CD14-positive monocyte (primary cell): ENCODE results near the gene CAPN8. TPM values are rescaled to one million over a fixed set of nuclear protein-coding genes. Genes with fewer than 3 reads are reported as not detected.

Source experiments
- DNase-seq, 3 donors: peaks; one replicate each; pipeline ENCODE4 v3.0.0-alpha.2; 2011 to 2022
- H2AFZ ChIP-seq: 2 replicates; pipeline ENCODE4 v1.6.0; 2012; ENCODE audit warnings: mild to moderate bottlenecking, low read depth, low read length, inconsistent platforms; ENCODE audit not compliant: insufficient read depth, poor library complexity, severe bottlenecking
- H3K27ac ChIP-seq, 2 donors: 1 replicate in 1 of 2; 2 replicates in 1 of 2; pipeline ENCODE4 v1.5.1; 2012 to 2013; ENCODE audit warnings: low read length in 2 of 2, control low read depth in 1 of 2, inconsistent platforms in 1 of 2, low read depth in 1 of 2, mild to moderate bottlenecking in 1 of 2
- H3K27me3 ChIP-seq, 2 donors: one replicate each; pipeline versions ENCODE4 v1.6.0 to v1.6.1; 2011 to 2013; ENCODE audit warnings: low read length in 2 of 2; ENCODE audit not compliant: control insufficient read depth in 2 of 2, insufficient read depth in 2 of 2
- H3K36me3 ChIP-seq, 2 donors: replicated peaks in 1 of 2; 1 replicate in 1 of 2; 2 replicates in 1 of 2; pipeline versions ENCODE4 v1.5.1 to v1.6.1; 2012 to 2013; ENCODE audit warnings: low read length in 2 of 2, control low read depth in 1 of 2, inconsistent platforms in 1 of 2, mild to moderate bottlenecking in 1 of 2; ENCODE audit not compliant: insufficient read depth in 2 of 2, control insufficient read depth in 1 of 2
- H3K4me1 ChIP-seq, 2 donors: 1 replicate in 1 of 2; 2 replicates in 1 of 2; pipeline versions ENCODE4 v1.5.1 to v1.6.1; 2012 to 2013; ENCODE audit warnings: low read length in 2 of 2, control low read depth in 1 of 2, inconsistent platforms in 1 of 2, mild to moderate bottlenecking in 1 of 2, moderate library complexity in 1 of 2; ENCODE audit not compliant: insufficient read depth in 2 of 2, control insufficient read depth in 1 of 2
- H3K4me2 ChIP-seq: replicated peaks from 2 replicates; pipeline ENCODE3; 2012; ENCODE audit warnings: low read length, moderate library complexity, mild to moderate bottlenecking; ENCODE audit not compliant: poor library complexity, severe bottlenecking; ENCODE audit errors: extremely low read depth
- H3K4me3 ChIP-seq, 3 experiments: fragments of 200-600 bp in 1 of 3; sonication (generic) in 1 of 3; replicated peaks in 1 of 3; 1 replicate in 2 of 3; 2 replicates in 1 of 3; pipeline ENCODE4 v1.5.1; 2011 to 2013; ENCODE audit warnings: low read length in 3 of 3, mild to moderate bottlenecking in 3 of 3, control low read depth in 2 of 3, low read depth in 2 of 3, inconsistent platforms in 1 of 3, moderate library complexity in 1 of 3
- H3K79me2 ChIP-seq: 2 replicates; pipeline ENCODE4 v1.6.0; 2012; ENCODE audit warnings: mild to moderate bottlenecking, control low read depth, inconsistent platforms, low read length, moderate library complexity; ENCODE audit not compliant: insufficient read depth
- H3K9ac ChIP-seq: 2 replicates; pipeline ENCODE4 v1.6.0; 2017; ENCODE audit warnings: low read length, mild to moderate bottlenecking; ENCODE audit not compliant: insufficient read depth, poor library complexity, severe bottlenecking
- H3K9me3 ChIP-seq, 2 donors: replicated peaks in 1 of 2; 1 replicate in 1 of 2; 2 replicates in 1 of 2; pipeline versions ENCODE4 v1.5.1 to v1.6.1; 2012 to 2013; ENCODE audit warnings: low read length in 2 of 2, control low read depth in 1 of 2; ENCODE audit not compliant: control insufficient read depth in 1 of 2, insufficient read depth in 1 of 2
- H4K20me1 ChIP-seq: 2 replicates; pipeline ENCODE4 v1.6.0; 2012; ENCODE audit warnings: mild to moderate bottlenecking, low read length, control low read depth, moderate library complexity; ENCODE audit not compliant: insufficient read depth
- H3K27ac Mint-ChIP-seq, 7 donors: one replicate each; pipeline ENCODE4 v1.8.0; 2020; ENCODE audit warnings: mild to moderate bottlenecking in 7 of 7, mixed read lengths in 7 of 7, moderate library complexity in 6 of 7, inconsistent platforms in 2 of 7
- H3K27me3 Mint-ChIP-seq, 3 donors: one replicate each; pipeline ENCODE4 v1.8.0; 2021 to 2022; ENCODE audit warnings: low read depth in 3 of 3, mild to moderate bottlenecking in 3 of 3, mixed read lengths in 3 of 3, moderate library complexity in 3 of 3, inconsistent platforms in 1 of 3
- H3K36me3 Mint-ChIP-seq, 2 donors: one replicate each; pipeline ENCODE4 v1.8.0; 2020; ENCODE audit warnings: mixed read lengths in 2 of 2, inconsistent platforms in 1 of 2, mild to moderate bottlenecking in 1 of 2
- H3K4me1 Mint-ChIP-seq: one replicate; pipeline ENCODE4 v1.8.0; 2020; ENCODE audit warnings: mild to moderate bottlenecking, mixed read lengths
- H3K4me3 Mint-ChIP-seq, 2 donors: one replicate each; pipeline ENCODE4 v1.8.0; 2020; ENCODE audit warnings: mild to moderate bottlenecking in 2 of 2, mixed read lengths in 2 of 2, moderate library complexity in 1 of 2
- H3K9me3 Mint-ChIP-seq, 7 donors: one replicate each; pipeline ENCODE4 v1.8.0; 2020 to 2022; ENCODE audit warnings: mixed read lengths in 7 of 7, mild to moderate bottlenecking in 6 of 7, moderate library complexity in 6 of 7, inconsistent platforms in 2 of 7
- WGBS: methylation state at CpG from one replicate; pipeline ENCODE4 v1.1.5; 2013; ENCODE audit warnings: missing lambda C conversion rate; ENCODE audit not compliant: insufficient coverage; 5-methylcytosine and 5-hydroxymethylcytosine counted together
- intact Hi-C, 2 donors: fragments of 100-400 bp; cut with micrococcal nuclease; formaldehyde crosslinking; loops; one replicate each; pipeline versions ENCODE4 v1.15.0 to v1.15.1; 2023
- polyA plus RNA-seq, 3 donors: library from polyadenylated mRNA; depleted of rRNA in 1 of 3; unstranded in 2 of 3; stranded (reverse) in 1 of 3; fragments of 300-500 nt in 2 of 3; fragments of >200 nt in 1 of 3; fragmentation: Illumina TruSeq in 2 of 3; gene quantifications; 1 replicate in 2 of 3; 2 replicates in 1 of 3; pipeline ENCODE4 v1.2.3, GENCODE V29; 2012 to 2021
- TF ChIP-seq, protein P1 (sequence below): fragments of 200-600 bp; IDR thresholded peaks from one replicate; pipeline ENCODE4 v1.8.0; 2022; ENCODE audit warnings: antibody characterized with exemption, mild to moderate bottlenecking

CAPN8 gene
- polyA plus RNA-seq, 3 donors, result 0.40 TPM; not detected in 2

DNA sequence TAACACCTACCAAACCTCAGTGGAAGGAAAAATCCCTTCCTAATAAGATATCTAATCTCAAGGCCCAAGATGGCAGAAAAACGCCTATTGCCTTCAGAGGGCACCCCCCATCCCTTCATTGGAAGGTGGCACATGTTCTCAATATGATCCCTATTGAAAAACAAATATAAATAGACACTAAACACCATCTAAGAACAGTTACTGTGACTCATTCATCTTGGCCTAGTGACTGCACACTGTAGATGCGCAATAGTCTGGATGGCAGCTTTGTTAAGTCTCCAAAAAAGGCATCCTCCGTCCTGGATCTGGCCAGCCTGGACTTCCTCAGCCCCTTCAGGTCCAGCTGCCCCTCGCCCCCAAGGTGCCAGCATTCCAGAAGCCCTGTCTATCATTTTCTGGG is 121.9 kb downstream of the CAPN8 start:
- no peak for DNase-seq
- no peak overlapping the region for H3K4me2 ChIP-seq
- H3K4me1 ChIP-seq, result no peaks in the 10 kb centered on the region
- Mint-ChIP-seq H3K9me3 (peaks cover 0 to 6% (median 4%) of the 10 kb centered on the region in 7 donors), H3K4me1 (no peaks in the 10 kb centered on the region), H3K4me3 (no peak overlapping the region), H3K27ac (no peak overlapping the region), H3K27me3 (peaks cover 6 to 9% (median 8%) of the 10 kb centered on the region in 3 donors), H3K36me3 (no peaks in the 10 kb centered on the region)
- peaks cover 0 to 4% of the 10 kb centered on the region in 2 donors for H3K9me3 ChIP-seq
- H4K20me1 ChIP-seq, result no peaks in the 10 kb centered on the region
- no peak overlapping the region for H2AFZ ChIP-seq
- 89% methylated on average over 4 of the region's 4 CpGs for WGBS
- TF ChIP-seq, protein P1, sequence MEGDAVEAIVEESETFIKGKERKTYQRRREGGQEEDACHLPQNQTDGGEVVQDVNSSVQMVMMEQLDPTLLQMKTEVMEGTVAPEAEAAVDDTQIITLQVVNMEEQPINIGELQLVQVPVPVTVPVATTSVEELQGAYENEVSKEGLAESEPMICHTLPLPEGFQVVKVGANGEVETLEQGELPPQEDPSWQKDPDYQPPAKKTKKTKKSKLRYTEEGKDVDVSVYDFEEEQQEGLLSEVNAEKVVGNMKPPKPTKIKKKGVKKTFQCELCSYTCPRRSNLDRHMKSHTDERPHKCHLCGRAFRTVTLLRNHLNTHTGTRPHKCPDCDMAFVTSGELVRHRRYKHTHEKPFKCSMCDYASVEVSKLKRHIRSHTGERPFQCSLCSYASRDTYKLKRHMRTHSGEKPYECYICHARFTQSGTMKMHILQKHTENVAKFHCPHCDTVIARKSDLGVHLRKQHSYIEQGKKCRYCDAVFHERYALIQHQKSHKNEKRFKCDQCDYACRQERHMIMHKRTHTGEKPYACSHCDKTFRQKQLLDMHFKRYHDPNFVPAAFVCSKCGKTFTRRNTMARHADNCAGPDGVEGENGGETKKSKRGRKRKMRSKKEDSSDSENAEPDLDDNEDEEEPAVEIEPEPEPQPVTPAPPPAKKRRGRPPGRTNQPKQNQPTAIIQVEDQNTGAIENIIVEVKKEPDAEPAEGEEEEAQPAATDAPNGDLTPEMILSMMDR, result no peak
- no peaks in the 10 kb centered on the region for H3K36me3 ChIP-seq
- no peak overlapping the region for H3K4me3 ChIP-seq
- H3K79me2 ChIP-seq, result no peaks in the 10 kb centered on the region
- H3K9ac ChIP-seq, result no peak overlapping the region
- intact Hi-C loops, result no loop called here
- H3K27ac ChIP-seq, result no peak overlapping the region
- peaks cover 0 to 2% of the 10 kb centered on the region in 2 donors for H3K27me3 ChIP-seq

DNA sequence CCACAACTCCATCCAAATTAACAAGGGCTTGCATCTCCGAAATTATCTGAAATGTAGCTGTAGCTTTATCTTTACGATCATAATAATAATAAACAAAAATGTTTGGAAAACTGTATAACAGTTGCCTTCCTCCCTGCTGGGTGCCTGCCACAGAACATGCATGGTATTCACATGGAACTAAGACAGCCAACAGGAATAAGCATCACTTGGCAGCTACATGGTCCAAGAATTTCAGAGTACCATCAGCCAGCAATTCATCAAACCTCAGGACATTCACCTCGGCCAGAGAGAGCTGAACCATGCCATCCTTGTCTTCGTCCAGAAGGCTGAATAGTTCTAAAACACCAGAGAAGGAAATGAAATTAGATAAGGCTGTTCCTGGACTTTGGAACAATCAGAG is 122.7 kb downstream of the CAPN8 start:
- Histone ChIP-seq H3K4me2 (no peak overlapping the region), H2AFZ (no peak overlapping the region), H3K27me3 (peaks cover 0 to 1% of the 10 kb centered on the region in 2 donors), H3K4me1 (no peaks in the 10 kb centered on the region), H3K9me3 (no peaks in the 10 kb centered on the region), H3K9ac (no peak overlapping the region), H3K27ac (no peak overlapping the region), H3K4me3 (no peak overlapping the region), H3K36me3 (no peaks in the 10 kb centered on the region), H4K20me1 (no peaks in the 10 kb centered on the region), H3K79me2 (no peaks in the 10 kb centered on the region)
- TF ChIP-seq, protein P1, result no peak
- intact Hi-C loops, result no loop called here
- Mint-ChIP-seq H3K27me3 (peaks cover 8% of the 10 kb centered on the region in 3 donors), H3K36me3 (no peaks in the 10 kb centered on the region), H3K4me1 (no peaks in the 10 kb centered on the region), H3K27ac (no peak overlapping the region), H3K9me3 (no peaks in the 10 kb centered on the region), H3K4me3 (no peak overlapping the region)
- no peak for DNase-seq
- no CpG with 5 or more reads among the region's 4 CpGs for WGBS
